AG20443 (cell line): ENCODE measurements around the gene NLN.

Source experiments
- DNase-seq: peaks from one replicate; pipeline ENCODE4 v3.0.0; 2012; ENCODE audit warnings: low spot score, mixed read lengths

The NLN gene

GRCh38 chr5:65808818-65809217 is 86.8 kb downstream of the NLN start:
- no peak for DNase-seq

DNA sequence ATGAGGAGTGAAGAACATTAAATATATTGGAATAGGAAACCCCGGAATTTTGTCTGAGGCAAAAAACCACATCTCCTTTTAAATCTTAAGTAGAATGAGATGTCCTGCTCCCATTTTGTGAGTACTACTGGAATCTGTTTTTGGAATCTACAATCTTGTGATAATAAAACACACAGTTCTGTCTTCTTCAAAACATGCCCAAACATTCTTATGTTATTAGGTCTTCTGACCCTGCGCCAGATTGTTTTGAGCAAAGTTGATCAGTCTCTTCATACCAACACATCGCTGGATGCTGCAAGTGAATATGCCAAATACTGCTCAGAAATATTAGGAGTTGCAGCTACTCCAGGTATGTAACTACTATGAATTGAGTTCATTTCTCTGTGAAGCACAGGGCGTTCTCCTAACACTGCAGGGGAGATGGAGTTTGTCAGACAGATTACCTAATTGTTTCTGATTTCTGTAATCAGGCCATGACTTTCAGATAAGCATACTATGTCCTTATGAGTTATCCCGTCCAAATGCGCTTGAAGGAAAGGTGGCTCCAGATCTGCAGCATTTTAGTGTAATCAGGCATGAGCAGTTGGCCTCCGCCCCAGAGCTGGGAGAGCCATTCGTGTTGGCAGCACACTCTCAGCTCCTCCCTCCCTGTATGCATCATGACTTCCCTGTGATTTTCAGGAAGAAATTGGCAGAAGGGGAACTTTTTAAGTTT is 88.0 kb downstream of the NLN start:
- peak; percentile 86 for DNase-seq

DNA sequence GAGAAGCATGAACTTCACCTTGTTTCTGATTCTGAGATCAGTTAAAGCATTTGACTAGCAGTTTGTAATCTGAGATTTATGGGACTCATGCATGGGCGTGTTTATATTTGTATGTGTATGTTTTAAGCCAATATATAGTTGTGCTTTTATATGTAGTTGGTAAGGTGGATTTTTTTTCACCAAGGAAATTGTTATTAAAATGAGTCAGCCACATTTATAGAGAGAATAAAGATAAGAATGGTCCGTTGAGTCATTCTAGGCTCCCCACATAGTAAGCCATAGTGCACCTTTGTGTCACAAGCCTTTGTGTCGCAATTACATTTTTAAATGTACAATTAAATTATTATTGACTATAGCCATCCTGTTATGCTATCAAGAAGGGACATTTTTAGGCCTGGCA is 89.0 kb downstream of the NLN start:
- no peak for DNase-seq

DNA sequence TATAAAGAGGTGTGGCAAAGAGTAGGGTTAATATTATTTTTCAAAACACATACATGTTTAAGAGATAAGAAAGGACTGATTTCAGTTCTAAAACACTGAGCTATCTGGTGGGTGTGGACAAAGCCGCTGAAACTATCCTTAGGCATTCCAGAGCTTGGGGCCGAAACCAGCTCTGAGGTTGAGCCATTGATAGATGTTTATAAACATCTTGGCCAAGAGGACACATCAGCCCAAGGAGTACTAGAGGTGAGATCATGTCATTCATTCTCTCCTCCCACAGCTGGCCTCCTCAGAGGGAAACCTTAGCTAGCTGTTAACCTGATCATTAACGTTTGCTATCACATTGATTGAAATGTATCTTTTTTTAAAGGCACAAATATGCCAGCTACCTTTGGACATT is 89.9 kb downstream of the NLN start:
- DNase-seq = no peak

GRCh38 chr5:65812648-65813047 is 90.6 kb downstream of the NLN start:
- DNase-seq = no peak

DNA sequence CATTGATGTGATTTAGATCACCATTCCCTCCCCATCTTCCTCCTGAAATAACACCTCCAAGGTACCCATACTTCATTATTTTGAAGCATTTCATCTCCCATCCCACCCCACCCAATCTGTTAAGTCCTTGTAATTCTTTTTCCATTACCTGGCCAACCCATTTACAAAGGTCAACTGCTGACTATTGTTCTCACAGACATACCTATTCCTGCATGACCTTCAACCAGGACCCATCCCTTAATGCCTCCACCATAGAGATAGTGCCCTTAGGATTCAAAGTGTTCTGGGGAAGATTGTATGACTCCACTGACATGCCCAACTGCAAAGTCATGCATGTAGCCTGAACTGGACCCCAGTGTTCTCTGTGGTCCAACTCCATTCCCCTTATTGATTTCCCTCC is 91.2 kb downstream of the NLN start:
- no peak for DNase-seq

DNA sequence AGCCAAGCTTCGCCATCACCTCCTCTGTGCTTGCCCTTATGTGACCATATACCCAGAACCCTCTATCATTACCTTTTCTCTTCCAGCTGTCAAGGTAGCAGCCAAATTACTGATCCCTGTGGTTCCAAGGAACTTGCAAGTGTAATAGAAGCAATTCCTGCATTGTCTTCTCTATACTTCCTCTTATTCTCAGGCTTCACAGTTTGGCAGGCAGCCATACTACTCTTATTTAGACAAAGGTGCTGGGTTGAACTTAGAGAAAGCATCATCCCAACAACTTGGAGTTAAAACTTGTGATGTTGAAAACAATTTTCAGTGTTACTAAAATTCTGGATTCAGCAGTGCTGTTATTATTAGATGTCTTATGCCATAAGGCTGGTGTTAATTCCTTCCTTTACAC is 93.2 kb downstream of the NLN start:
- DNase-seq = no peak

DNA sequence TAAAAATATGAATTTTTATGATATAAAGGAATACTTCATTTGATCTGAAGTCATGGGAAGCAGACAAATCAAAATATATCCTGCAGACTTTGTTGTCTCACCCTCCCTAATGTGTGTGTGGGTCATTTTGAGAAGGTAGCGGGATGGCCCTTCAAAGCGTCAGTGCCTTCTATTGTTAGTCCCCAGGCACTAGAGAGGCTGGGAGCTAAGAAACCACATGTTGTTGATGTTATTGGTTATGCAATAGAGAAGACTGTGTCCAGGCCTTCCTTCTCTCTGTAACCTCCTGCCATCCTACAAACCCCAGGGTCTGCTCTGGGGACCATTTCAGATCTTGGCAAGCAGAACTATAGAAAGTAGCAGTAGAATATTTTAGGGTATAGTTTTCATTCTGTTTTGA is 94.7 kb downstream of the NLN start:
- no peak for DNase-seq

DNA sequence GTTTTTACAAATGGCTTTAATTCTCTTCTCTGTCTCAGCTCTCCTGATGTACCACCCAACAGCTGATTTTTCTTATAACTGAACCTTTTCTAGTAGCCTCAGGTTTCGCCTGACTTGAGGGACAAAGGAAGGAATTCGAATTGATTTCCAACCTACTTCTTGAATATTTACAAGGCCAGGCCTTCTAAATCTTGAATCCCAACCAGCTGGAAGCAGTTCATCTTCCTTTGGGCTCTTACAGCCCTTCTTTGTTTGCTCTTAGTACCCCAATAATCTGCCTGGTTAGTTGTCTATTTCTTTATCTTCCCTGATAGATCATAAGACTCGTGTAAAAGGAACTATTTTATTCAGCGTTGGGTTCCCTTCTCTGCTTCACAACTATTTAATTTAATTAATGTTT is 95.9 kb downstream of the NLN start:
- DNase-seq = no peak

- DNase-seq = no peak
These were observed 96.6 kb downstream of the NLN start for GRCh38 chr5:65818592-65818991.

- no peak for DNase-seq
These were observed 97.4 kb downstream of the NLN start for GRCh38 chr5:65819215-65819904.

DNA sequence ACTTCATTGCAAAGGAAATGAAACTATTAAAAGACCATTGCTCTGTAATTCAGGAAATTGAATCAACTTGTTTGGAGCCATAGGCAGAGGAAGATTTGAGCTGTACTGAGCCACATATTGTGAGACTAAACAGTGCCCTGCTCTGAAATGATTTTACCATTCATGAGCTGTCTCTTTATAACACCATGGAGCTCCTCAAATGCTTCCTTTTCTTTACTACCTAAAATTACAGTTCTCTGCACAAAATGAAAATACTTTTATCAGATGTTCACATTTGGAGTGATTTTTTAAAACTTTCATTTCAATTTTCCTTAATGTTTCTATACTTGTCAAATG is 97.9 kb downstream of the NLN start:
- no peak for DNase-seq

GRCh38 chr5:65820373-65820772 is 98.4 kb downstream of the NLN start:
- DNase-seq = no peak

- no peak for DNase-seq
These were observed 100.0 kb downstream of the NLN start for GRCh38 chr5:65821966-65822365.

DNA sequence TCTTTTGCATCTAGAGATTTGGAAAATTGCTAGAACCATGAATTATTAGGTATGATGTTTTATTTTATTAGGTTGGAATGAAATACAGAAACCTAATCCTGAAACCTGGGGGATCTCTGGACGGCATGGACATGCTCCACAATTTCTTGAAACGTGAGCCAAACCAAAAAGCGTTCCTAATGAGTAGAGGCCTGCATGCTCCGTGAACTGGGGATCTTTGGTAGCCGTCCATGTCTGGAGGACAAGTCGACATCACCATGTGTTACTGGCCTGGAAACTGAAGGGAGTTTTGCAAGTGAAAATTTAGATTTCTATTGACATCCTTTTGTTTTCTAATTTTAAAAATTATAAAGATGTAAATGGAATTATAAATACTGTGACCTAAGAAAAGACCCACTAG is 100.7 kb downstream of the NLN start:
- DNase-seq = no peak

- DNase-seq = no peak
These were observed 101.2 kb downstream of the NLN start for GRCh38 chr5:65823204-65823603.

GRCh38 chr5:65823845-65824445 is 101.9 kb downstream of the NLN start:
- no peak for DNase-seq

DNA sequence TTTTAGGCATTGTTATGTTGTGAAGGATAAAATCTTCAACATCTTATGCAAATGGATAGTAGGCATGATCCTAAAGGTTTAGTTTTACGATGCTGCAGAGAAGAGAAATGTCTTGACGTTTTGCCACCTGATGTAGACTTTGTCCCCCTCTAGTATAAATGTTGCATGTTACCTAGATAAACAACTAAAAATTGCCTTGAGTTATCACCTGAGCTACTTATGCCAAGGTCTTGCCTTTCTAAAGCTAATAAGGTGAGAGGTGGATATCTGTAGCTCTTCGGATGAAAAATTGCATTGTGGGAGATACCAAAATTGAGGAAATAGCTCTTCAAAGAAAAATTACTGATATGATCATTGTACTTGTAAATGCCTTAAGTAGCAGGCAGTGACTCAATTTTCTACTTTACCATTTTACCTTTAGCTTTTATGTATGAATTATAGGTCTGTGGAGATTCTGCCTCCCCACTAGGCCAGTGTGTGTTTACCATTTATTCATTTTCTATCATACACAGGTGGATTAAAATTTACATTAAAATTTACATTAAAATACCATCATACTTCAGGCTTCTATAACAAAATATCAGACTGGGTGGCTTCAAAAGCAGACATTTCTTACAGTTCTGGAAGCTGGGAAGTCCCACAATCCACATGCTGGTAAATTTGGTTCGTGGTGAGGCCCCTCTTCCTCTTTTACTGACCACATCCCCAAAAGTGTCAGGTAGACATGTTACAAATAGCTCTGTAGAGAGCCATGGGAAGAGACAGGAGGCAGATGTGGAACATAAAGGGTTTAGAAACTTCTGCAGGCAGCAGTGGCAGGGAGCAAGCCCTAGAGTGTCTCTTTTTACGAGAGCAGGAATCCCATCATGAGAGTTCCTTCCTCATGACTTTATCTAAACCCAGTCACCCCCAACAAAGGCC is 103.7 kb downstream of the NLN start:
- no peak for DNase-seq

DNA sequence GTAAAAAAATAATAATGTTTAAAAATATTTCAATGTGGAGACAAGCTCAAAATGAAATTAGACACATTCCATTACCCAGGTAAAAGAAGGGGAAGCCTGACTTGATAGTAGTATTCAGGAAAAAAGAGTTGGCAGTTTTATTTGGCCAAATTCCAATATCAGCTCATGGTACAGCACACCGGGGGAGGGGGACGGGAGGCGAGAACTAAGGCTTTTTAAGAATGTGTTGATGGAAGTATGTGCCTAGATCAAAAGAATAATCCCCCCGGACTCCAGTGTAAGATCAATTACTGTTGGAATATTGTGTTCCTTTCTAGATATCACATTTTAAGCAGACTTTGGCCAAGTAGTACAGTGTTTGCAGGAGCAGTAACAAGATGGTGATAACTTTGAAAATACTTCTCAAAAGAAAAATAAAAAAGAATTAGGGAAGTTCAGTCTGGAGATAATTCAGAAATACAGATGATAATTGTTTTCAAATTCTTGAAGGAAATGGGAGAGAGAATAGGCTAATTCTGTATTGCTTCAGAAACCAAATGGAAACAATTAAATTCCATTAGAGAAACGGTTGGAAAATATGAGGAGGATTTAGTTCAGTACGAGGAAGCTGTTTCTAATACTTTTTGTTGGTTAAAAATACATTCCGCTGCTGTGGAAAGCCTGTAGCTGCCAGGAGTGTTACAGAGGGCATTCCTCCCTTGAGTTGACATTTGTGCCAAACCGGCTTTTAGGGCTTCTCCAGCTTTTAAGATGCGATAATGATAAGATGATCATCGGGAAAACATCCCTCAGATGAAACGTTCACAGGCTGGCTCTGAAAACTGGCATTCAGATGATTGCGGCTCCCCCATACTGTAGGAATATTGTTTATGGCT is 106.3 kb downstream of the NLN start:
- peak; percentile 75 for DNase-seq

DNA sequence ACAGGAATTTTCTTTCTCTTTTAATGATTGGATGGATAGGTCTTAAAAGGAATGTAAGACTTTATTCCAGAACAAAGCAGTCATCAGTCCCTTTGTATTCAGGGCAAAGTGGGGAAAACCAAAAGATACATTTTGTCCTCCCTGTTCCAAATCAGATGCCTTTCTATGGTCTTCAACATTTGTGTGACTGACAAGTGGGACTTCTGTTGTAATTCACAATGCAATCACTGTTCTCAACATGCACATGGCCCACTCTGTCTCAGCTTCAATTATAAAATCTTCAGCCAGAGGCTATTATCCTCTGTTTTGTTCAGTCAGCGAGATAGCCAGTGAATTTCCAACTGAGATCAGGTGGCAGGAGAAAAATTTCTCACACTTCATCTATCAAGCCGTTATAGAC is 108.9 kb downstream of the NLN start:
- no peak for DNase-seq

DNA sequence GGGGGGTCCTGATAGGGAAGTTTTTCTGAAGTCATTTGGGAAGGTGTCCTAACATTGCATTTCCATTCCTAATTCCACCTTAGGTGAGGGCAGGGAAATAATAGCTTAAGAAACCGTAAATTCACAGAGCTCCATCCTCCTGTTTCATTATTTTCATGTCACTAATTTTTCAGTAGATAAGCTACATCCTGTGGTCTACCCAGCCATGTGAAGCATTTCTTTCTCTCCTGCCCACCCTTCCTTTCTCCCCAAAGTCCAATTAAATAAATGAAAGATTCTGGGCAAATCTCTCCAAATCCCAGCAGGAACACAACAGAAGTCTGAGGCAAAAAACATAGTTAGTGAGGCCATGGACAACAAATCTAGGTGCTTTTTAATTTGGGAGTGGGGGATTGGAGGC is 109.3 kb downstream of the NLN start:
- no peak for DNase-seq

GRCh38 chr5:65832152-65832551 is 110.1 kb downstream of the NLN start:
- no peak for DNase-seq
